H1 (cell line): ENCODE data around the gene KLHL2. TPM values are rescaled to one million over a fixed set of nuclear protein-coding genes. Genes with fewer than 3 reads are reported as not detected.
"Not testable (repeated sequence)": the region's sequence is repeated elsewhere in the genome, so short reads cannot be mapped to it uniquely, and the experiment has no call there.

Experiments
- CTCF ChIA-PET: fragments of 300-600 bp; sonication (Branson Sonifier 250); formaldehyde crosslinking; loops from one replicate; lab custom pipeline; 2021; ENCODE audit not compliant: partially characterized antibody; lab: Charles Lee
- POLR2A ChIA-PET: fragments of 300-600 bp; sonication (Branson Sonifier 250); formaldehyde crosslinking; loops from one replicate; lab custom pipeline; 2021; ENCODE audit warnings: inconsistent platforms; ENCODE audit not compliant: partially characterized antibody; lab: Charles Lee
- DNase-seq, 2 experiments: peaks; one replicate each; pipeline versions ENCODE4 v3.0.0 to v3.0.0-alpha.2; 2010 to 2022; ENCODE audit warnings: low spot score in 2 of 2, low read depth in 1 of 2, mixed read lengths in 1 of 2
- FAIRE-seq: peaks from 2 replicates; lab custom pipeline; 2011; peaks lifted over from hg19 to GRCh38; lab: Jason Lieb, UNC
- H2AFZ ChIP-seq: 2 replicates; pipeline ENCODE4 v1.8.1; 2012; ENCODE audit warnings: low read length, inconsistent platforms
- H2AK5ac ChIP-seq: 2 replicates; pipeline ENCODE4 v1.6.1; 2013; ENCODE audit warnings: low read depth, low read length
- H2BK120ac ChIP-seq: replicated peaks from 2 replicates; pipeline ENCODE3; 2013; ENCODE audit warnings: low read depth, low read length, inconsistent platforms
- H2BK12ac ChIP-seq: 2 replicates; pipeline ENCODE4 v1.6.1; 2013; ENCODE audit warnings: low read depth, low read length
- H2BK15ac ChIP-seq: 2 replicates; pipeline ENCODE4 v1.6.1; 2013; ENCODE audit warnings: low read length
- H2BK20ac ChIP-seq: 2 replicates; pipeline ENCODE4 v1.6.1; 2013; ENCODE audit warnings: low read length
- H2BK5ac ChIP-seq: 2 replicates; pipeline ENCODE4 v1.6.1; 2013; ENCODE audit warnings: low read depth, low read length
- H3K14ac ChIP-seq: 2 replicates; pipeline ENCODE4 v1.6.1; 2013; ENCODE audit warnings: inconsistent platforms; ENCODE audit not compliant: insufficient read length
- H3K18ac ChIP-seq: 2 replicates; pipeline ENCODE4 v1.6.1; 2013; ENCODE audit warnings: low read length; ENCODE audit errors: extremely low read depth
- H3K23ac ChIP-seq: 2 replicates; pipeline ENCODE4 v1.6.1; 2013; ENCODE audit warnings: inconsistent platforms; ENCODE audit not compliant: insufficient read length
- H3K23me2 ChIP-seq: 2 replicates; pipeline ENCODE4 v1.6.1; 2013; ENCODE audit warnings: low read depth, low read length
- H3K27ac ChIP-seq: 2 replicates; pipeline ENCODE4 v1.6.1; 2011; ENCODE audit warnings: low read depth, low read length, inconsistent platforms
- H3K27me3 ChIP-seq, 4 experiments: replicated peaks in 1 of 4; 1 replicate in 1 of 4; 2 replicates in 3 of 4; pipeline versions ENCODE4 v1.6.1 to v1.8.1; 2011 to 2013; ENCODE audit warnings: low read length in 3 of 4, mild to moderate bottlenecking in 3 of 4, inconsistent platforms in 2 of 4, mixed read lengths in 2 of 4, moderate library complexity in 1 of 4; ENCODE audit not compliant: control insufficient read depth in 3 of 4, insufficient read depth in 3 of 4; ENCODE audit errors: extremely low read depth in 1 of 4
- H3K36me3 ChIP-seq, 4 experiments: 2 replicates each; pipeline versions ENCODE4 v1.6.1 to v1.8.1; 2011 to 2013; ENCODE audit warnings: mild to moderate bottlenecking in 4 of 4, low read length in 3 of 4, moderate library complexity in 2 of 4, control low read depth in 1 of 4, inconsistent platforms in 1 of 4; ENCODE audit not compliant: insufficient read depth in 4 of 4, control insufficient read depth in 2 of 4
- H3K4ac ChIP-seq: replicated peaks from 2 replicates; pipeline ENCODE3; 2013; ENCODE audit warnings: low read length, low read depth, mixed read lengths, inconsistent platforms; ENCODE audit not compliant: insufficient read length
- H3K4me1 ChIP-seq, 4 experiments: replicated peaks in 1 of 4; 1 replicate in 1 of 4; 2 replicates in 3 of 4; pipeline versions ENCODE4 v1.6.1 to v1.8.1; 2011 to 2013; ENCODE audit warnings: low read length in 3 of 4, inconsistent platforms in 2 of 4, mixed read lengths in 1 of 4; ENCODE audit not compliant: insufficient read depth in 4 of 4, control insufficient read depth in 3 of 4
- H3K4me2 ChIP-seq, 2 experiments: 2 replicates each; pipeline versions ENCODE4 v1.6.1 to v1.8.1; 2011 to 2013; ENCODE audit warnings: low read depth in 2 of 2, low read length in 2 of 2, control low read depth in 1 of 2, inconsistent platforms in 1 of 2, mild to moderate bottlenecking in 1 of 2; ENCODE audit not compliant: insufficient read depth in 1 of 2
- H3K4me3 ChIP-seq, 4 experiments: fragments of 200-600, 300-600 bp in 1 of 4; sonication (generic), shearing (Covaris generic), sonication (Bioruptor Twin) in 1 of 4; 2 replicates each; pipeline versions ENCODE4 v1.5.1 to v1.8.1; 2011 to 2016; ENCODE audit warnings: low read length in 4 of 4, low read depth in 3 of 4, control low read depth in 2 of 4, inconsistent platforms in 2 of 4, mild to moderate bottlenecking in 2 of 4, mixed read lengths in 1 of 4, moderate library complexity in 1 of 4; ENCODE audit not compliant: insufficient read depth in 2 of 4; ENCODE audit errors: extremely low read depth in 1 of 4
- H3K56ac ChIP-seq: replicated peaks from 2 replicates; pipeline ENCODE3; 2013; ENCODE audit warnings: low read depth, mild to moderate bottlenecking, mixed read lengths, low read length, inconsistent platforms; ENCODE audit not compliant: insufficient read length
- H3K79me1 ChIP-seq: 2 replicates; pipeline ENCODE4 v1.6.1; 2013; ENCODE audit warnings: low read depth, low read length, control low read depth
- H3K79me2 ChIP-seq, 2 experiments: 2 replicates each; pipeline versions ENCODE4 v1.6.1 to v1.8.1; 2012 to 2013; ENCODE audit warnings: low read length in 2 of 2, mild to moderate bottlenecking in 2 of 2, inconsistent platforms in 1 of 2; ENCODE audit not compliant: insufficient read depth in 2 of 2, control insufficient read depth in 1 of 2
- H3K9ac ChIP-seq, 4 experiments: replicated peaks in 1 of 4; 1 replicate in 1 of 4; 2 replicates in 3 of 4; pipeline versions ENCODE4 v1.6.1 to v1.8.1; 2011 to 2013; ENCODE audit warnings: low read depth in 3 of 4, low read length in 3 of 4, control low read depth in 2 of 4, mild to moderate bottlenecking in 2 of 4, moderate library complexity in 2 of 4, inconsistent platforms in 1 of 4; ENCODE audit errors: extremely low read depth in 1 of 4
- H3K9me3 ChIP-seq, 2 experiments: 2 replicates each; pipeline versions ENCODE4 v1.6.1 to v1.8.1; 2012 to 2013; ENCODE audit warnings: mild to moderate bottlenecking in 2 of 2, moderate library complexity in 2 of 2, control low read depth in 1 of 2, inconsistent platforms in 1 of 2, low read depth in 1 of 2, low read length in 1 of 2, mixed read lengths in 1 of 2; ENCODE audit not compliant: insufficient read depth in 2 of 2
- H4K20me1 ChIP-seq, 2 experiments: replicated peaks in 1 of 2; 2 replicates each; pipeline versions ENCODE3 to v1.8.1; 2011 to 2013; ENCODE audit warnings: inconsistent platforms in 2 of 2, low read length in 2 of 2, mild to moderate bottlenecking in 1 of 2; ENCODE audit not compliant: insufficient read depth in 2 of 2, control insufficient read depth in 1 of 2
- H4K5ac ChIP-seq: 2 replicates; pipeline ENCODE4 v1.6.1; 2013; ENCODE audit warnings: low read length, low read depth, mixed read lengths, inconsistent platforms; ENCODE audit not compliant: insufficient read length
- H4K8ac ChIP-seq: 2 replicates; pipeline ENCODE4 v1.8.0; 2013; ENCODE audit warnings: mild to moderate bottlenecking, moderate library complexity, low read length, inconsistent platforms; ENCODE audit not compliant: insufficient read depth; ENCODE audit errors: extremely low read depth
- H4K91ac ChIP-seq: replicated peaks from 2 replicates; pipeline ENCODE3; 2013; ENCODE audit warnings: low read length, mixed read lengths, inconsistent platforms; ENCODE audit not compliant: insufficient read length
- WGBS, 2 experiments: shearing (Covaris generic) in 1 of 2; methylation state at CpG; one replicate each; pipeline versions ENCODE4 v1.1.6 to v1.1.7; 2013 to 2015; ENCODE audit warnings: low lambda C conversion rate in 2 of 2, mixed read lengths in 2 of 2, inconsistent platforms in 1 of 2, low coverage in 1 of 2, missing lambda C conversion rate in 1 of 2; ENCODE audit not compliant: insufficient replicate concordance in 2 of 2, insufficient coverage in 1 of 2, insufficient read length in 1 of 2; ENCODE audit errors: extremely low coverage in 1 of 2, missing lambda C conversion rate in 1 of 2; 5-methylcytosine and 5-hydroxymethylcytosine counted together
- polyA plus RNA-seq, 7 experiments: library from polyadenylated mRNA; depleted of rRNA in 3 of 7; stranded (reverse) in 5 of 7; unstranded in 2 of 7; fragments of >200 nt in 5 of 7; fragments of 200-250 nt in 2 of 7; gene quantifications; 1 replicate in 5 of 7; 2 replicates in 1 of 7; 4 replicates in 1 of 7; pipeline versions ENCODE4 v1.2.1 to v1.2.3, GENCODE V29; 2011 to 2013; ENCODE audit warnings: missing spikeins in 2 of 7, mixed read lengths in 2 of 7
- total RNA-seq: library from RNA; stranded (reverse); fragmentation: NEBNext Ultra II Directional; extraction: Animal tissue kit (Norgen Biotek cat#: 25700); gene quantifications from 2 replicates; pipeline ENCODE4 v1.2.1, GENCODE V29; 2021

KLHL2 gene
- total and polyA plus RNA-seq, 2 of the 8 experiments (the other 6 are each of a cell fraction or from before 2014, with no cell fraction given) = 5.2 to 12.0 TPM

DNA sequence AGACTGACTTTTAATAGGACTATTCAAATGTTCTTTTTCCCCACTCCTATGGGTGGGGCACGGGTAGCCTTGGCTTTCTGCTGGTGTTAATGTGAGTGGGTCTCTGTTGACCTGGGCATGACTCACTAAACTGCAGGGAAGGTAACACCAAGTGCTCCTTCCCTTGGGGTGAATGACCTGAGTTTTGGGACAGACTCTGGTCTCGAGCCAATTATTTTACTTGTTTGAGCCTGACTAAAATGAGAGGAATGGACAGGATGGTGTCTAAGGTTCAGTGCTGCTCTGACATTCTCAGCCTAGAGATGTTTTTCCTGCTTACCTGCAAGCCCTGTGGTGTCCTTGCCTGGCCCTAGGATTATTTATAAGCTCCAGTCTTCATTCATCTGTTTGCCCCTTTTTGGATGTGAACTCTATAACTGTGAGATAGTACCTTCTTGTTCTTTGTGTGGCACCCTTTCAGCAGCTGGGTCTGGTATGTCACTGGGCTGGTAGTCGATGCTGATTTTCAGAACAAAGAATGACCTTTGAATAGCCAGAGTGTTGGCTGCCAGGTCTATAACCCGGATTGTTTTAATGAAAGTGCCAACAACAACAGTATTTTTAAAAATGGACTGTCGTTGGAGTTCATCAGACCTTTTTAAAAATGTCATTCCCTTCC, 14.8 kb downstream of the KLHL2 start:
- H4K8ac ChIP-seq, H4K91ac ChIP-seq, H3K79me2 ChIP-seq, H2BK5ac ChIP-seq, H2BK120ac ChIP-seq, H3K4me2 ChIP-seq, POLR2A ChIA-PET, H3K79me1 ChIP-seq, H3K4me1 ChIP-seq, H4K5ac ChIP-seq, H3K18ac ChIP-seq, H3K36me3 ChIP-seq, CTCF ChIA-PET, H3K4ac ChIP-seq, H2AFZ ChIP-seq, DNase-seq, H3K14ac ChIP-seq, H3K23me2 ChIP-seq, H3K27ac ChIP-seq, H2BK12ac ChIP-seq, H2BK15ac ChIP-seq, H3K9me3 ChIP-seq, H2BK20ac ChIP-seq, H3K23ac ChIP-seq, H4K20me1 ChIP-seq, H3K27me3 ChIP-seq, H3K56ac ChIP-seq, H3K4me3 ChIP-seq, H2AK5ac ChIP-seq, H3K9ac ChIP-seq: not testable (repeated sequence)
- FAIRE-seq = peak; percentile 81
- whole genome bisulfite sequencing, 2 experiments = 88% methylated on average over 4 of the region's 5 CpGs; no CpG with 5 or more reads in 1 of the 2 experiments
